CD4-positive, alpha-beta T cell treated with Interferon gamma for 1 hour (primary cell): ENCODE results near the gene GPRC5A.
"Not testable (repeated sequence)": the region's sequence is repeated elsewhere in the genome, so short reads cannot be mapped to it uniquely, and the experiment has no call there.

Source experiments
- DNase-seq: peaks from one replicate; pipeline ENCODE4 v3.0.0-alpha.2; 2020

The GPRC5A gene

DNA sequence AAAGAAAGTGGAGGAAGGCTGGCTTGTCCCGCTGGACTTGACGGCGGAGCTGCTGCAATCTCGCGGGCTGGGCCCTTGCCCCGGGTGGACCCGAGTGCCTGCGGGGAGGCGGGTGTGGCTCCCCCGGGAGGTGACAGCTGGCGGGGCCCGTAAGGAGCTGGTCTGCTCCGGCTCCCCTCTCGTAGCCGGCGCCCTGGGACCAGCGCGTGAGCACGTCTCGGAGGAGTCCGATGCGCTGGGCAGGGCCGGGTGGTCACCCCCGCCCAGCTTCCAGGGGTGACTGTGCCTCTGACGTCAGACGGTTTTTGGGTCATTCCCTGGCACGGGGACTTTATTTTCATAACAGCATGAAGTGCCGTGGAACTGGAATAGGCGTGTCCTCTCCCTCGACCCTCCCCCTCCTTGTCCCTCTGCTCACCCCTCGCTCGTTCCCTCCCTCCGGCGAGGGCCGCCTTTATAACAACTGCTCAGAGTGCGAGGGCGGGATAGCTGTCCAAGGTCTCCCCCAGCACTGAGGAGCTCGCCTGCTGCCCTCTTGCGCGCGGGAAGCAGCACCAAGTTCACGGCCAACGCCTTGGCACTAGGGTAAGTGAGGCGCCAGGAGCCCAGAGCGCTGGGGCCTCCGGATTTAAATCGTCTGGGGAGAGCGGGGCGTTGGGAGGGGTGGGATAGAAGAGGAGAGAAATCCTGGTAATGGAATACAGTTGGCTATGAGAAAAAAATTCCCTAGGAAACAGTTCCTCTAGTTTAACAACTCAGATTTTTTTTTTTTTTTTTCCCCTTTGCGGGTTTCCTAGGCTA, at the start of gene GPRC5A:
Gene GPRC5A (plus strand): TSS at position 483 of the 801 bp plus-strand sequence. CDS start 16,688 bp downstream, outside the sequence.
- peak; percentile 39 for DNase-seq

GRCh38 chr12:12845794-12846243, 45.5 kb upstream of the GPRC5A start:
- DNase-seq: no peak

- peak; percentile 12 for DNase-seq
Measured at GRCh38 chr12:12846780-12847179, 44.6 kb upstream of the GPRC5A start.

DNA sequence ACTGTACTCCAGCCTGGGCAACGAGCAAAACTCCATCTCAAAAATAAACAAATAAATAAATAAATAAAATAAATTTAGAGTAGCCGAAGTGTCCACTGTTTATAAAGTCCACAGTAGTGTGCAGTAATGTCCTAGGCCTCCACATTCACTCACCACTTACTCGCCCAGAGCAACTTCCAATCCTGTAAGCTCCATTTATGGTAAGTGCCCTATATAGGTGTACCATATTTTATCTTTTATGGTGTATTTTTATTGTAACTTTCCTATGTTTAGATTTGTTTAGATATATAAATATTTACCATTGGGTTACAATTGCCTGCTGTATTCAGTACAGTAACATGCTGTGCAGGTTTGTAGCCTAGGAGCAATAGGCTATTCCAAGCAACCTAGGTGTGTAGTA, 37.9 kb upstream of the GPRC5A start:
- DNase-seq: no peak

DNA sequence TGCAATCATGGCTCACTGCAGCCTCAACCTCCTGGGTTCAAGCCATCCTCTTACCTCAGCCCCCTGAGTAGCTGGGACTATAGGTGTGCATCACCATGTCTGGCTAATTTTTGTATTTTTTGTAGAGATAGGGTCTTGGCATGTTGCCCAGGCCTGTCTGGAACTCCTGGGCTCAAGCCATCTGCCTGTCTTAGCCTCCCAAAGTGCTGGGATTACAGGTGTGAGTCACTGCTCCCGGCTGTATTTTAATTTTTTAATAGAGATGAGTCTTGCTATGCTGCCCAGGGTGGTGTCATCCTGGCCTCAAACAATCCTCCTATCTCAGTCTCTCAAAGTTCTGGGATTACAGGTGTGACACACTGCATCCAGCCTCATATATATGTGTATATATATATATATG, 31.7 kb upstream of the GPRC5A start:
- DNase-seq: no peak

- DNase-seq: no peak
Measured at GRCh38 chr12:12864243-12864642, 27.1 kb upstream of the GPRC5A start.

DNA sequence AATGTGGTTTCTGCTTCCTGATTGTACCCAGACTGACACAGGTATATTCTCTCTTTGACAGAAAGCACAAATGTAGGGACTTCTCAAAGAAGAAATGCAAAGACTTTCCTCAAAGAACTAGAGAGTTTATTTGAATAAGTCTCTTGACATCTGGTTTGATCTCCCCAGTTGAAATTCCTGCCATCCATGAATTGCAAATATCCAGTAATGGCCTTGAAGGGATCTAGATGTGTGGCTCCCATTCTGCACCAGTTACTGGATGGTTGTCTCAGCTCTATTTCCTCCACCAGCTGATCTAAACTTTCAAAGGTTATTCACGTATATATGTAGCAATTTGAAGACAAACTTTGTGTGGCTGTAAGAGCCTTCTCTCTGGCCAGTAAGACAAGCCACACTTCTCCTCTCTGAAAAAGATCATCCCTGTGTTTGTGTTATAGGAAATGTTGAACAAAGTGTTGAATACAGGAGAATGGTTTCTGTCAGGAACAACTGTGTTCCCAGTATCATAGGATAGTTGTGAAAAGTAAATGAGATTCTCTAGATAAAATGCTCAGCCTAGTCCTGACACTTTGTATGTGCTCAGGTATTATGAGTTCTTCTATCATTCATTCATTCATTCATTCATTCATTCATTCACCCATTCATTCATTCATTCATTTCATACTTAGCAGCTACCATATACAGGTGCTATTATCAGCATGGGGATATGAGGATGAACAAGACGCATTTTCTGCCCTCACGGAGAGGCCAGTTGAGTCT, 22.7 kb upstream of the GPRC5A start:
- no peak for DNase-seq

DNA sequence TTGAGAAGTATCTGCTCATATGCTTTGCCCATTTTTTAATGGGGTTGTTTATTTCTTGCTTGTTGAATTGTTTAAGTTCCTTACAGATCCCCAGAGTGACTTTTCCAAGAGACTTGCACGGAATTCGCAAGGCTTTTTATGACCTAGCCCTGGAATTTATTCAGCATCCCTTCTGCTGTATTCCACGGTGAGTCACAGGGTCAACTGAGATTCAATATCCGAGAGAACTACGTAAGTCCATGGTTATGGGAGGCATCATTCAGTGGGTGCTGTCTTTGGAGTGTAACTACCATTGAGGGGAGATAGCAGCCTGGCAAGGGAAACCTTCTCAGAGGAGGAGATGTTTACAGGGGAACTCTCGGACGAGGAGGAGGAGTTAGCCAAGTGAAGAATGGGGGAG, 20.9 kb upstream of the GPRC5A start:
- no peak for DNase-seq

- no peak for DNase-seq
Measured at GRCh38 chr12:12871587-12872138, 19.7 kb upstream of the GPRC5A start.

DNA sequence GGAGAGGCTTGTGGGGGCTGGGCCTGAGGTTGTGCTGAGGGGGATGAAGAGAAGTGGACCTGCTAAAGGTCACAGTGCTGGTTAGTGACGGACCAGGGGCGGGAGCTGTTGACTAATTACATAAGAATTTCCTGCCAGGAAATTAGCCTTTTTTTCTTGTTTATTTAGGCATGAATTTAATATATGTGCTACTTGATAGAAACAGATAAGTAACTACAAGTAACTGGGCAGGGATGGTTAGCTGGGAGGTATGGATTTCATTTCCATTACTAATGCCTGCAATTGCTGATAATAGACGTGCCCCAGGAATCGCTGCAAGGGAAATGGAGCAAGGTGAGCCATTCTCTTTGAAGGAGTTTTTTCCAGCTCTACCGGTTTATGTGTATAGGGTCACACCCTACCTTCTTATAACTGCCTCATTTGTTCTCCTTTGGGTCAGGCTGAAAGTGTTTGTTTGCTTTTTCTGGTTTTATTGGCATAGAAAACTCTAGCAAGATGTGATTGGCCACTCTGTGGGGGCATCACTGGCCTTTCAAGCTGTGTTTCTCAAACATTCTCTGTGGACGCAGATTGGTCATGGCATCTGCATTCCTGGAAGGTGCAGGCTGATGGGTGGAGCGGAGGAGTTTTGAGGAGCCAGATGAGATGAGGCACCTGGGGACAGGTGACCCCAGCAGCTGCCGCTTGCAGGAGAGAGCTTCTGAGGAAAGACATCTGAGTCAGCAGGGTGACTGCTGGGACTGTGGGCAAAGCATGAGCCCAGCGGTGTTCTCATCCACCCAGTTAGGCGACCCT, 19.0 kb upstream of the GPRC5A start:
- no peak for DNase-seq

DNA sequence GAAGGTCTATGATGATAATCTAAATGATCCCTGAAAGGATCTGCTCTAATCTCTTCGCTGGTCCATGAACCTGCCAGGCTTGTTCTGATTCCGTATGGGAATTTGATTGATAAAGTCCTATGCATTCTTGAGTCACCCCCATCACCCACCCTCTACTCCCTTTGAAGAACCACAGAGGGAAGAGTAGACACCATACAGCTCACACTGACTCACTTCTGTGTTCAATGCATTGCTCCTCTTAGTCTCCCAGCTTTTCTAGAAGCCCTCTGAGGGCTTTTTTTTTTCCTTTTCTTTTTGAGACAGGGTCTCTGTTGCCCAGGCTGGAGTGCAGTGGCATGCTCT, 18.5 kb upstream of the GPRC5A start:
- DNase-seq: no peak

GRCh38 chr12:12874029-12874428, 17.3 kb upstream of the GPRC5A start:
- no peak for DNase-seq

DNA sequence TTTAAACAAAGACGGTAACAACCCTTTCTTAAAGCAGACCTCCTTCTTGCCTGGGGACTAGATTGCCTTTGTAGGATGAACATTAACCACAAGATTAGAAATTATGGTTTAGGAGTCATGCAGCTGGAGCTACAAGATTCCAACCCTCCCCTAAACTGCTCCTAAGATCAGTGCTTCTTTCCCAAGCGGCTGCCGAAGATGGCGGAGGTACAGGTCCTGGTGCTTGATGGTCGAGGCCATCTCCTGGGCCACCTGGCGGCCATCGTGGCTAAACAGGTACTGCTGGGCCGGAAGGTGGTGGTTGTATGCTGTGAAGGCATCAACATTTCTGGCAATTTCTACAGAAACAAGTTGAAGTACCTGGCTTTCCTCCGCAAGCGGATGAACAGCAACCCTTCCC, 16.1 kb upstream of the GPRC5A start:
- DNase-seq: not testable (repeated sequence)

GRCh38 chr12:12877153-12877768, 14.1 kb upstream of the GPRC5A start:
- DNase-seq: no peak

- no peak for DNase-seq
Measured at GRCh38 chr12:12877781-12878455, 13.4 kb upstream of the GPRC5A start.

- DNase-seq: no peak
Measured at GRCh38 chr12:12880537-12880936, 10.8 kb upstream of the GPRC5A start.

DNA sequence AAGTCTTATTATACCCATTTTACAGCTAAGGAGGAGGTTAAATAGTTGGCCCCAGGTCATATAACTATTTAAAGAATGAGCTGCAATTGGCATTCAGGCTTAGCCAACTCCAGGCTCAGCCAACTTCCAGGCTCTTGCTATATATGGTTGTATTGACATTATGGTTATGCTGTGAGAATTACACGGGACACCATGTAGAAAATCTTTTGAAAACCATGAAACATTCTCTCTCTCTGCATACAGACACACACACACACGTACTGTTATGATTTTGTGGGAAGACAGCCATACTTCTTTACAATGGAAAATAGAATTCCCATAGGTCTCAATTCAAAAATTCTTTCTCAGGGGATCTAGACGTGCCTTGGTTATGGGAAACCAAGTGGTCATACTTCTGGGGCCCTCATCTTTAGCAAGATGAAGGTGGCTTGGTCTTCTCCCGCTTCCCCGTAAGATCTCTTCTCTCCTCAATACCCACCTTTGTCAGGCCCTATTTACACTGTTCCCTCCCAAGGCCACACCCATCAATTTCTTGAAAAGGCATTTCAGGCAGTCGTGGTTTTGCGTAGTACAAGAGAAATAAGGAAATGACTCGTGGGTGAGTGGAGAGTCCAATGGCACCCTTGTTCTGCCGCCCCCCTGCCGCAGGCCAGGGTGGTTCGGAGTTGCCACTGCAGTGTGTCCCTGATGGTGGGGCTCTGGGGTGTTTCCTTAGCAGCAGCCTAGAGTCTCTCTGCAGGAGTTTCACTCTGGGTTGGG, 10.0 kb upstream of the GPRC5A start:
- no peak for DNase-seq

DNA sequence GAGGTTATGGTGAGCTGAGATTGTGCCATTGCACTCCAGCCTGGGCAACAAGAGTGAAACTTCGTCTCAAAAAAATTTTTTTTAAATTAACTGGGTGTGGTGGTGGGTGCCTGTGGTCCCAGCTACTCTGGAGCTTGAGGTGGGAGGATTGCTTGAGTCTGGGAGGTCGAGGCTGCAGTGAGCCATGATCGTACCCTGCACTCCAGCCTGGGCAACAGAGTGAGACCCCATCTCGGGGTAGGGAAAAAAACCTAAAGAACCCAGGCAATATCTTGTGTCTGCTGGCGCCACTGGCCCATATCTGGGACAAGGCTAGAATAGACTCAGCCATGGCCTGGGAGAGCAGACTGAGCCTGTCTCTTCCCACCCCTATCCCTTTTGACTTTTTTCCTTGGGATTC, 9.1 kb upstream of the GPRC5A start:
- DNase-seq: no peak

GRCh38 chr12:12883369-12884001, 7.9 kb upstream of the GPRC5A start:
- no peak for DNase-seq

DNA sequence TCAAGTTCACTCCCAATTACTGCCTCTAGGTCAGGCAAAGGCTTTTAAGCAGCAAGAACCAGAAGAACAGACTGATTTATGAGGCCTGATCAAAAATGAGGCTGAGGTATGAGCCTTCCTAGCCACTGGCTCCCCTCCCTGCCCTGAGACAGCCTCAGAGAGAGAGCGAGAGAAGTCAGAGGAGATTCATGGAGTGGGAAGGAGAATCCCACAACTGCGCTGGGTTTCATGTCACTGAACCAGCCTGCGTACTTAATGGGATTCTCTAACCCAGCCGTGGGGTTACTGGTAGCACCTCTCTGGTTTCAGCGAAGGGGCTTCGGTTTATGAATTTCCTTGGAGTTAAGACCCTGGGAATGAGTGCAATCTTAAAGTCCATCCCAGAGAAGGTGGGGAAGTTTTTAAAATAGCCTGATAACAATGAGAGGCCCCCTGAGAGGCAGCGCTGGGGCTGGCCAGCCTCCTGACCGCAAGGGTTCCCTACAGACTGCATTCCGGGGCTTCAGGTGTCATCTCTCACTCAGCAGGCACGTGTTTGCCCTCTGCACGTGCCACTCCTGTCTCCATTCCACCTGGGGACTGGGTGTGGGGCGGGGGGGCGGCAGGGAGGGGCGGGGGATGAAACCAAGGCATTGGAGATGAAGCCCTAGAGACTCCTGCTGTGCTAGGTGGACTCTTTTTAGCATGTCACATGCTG, 6.1 kb upstream of the GPRC5A start:
- no peak for DNase-seq
